ENCODE data around the gene FAT1. TPM values are rescaled to one million over a fixed set of nuclear protein-coding genes. Genes with fewer than 3 reads are reported as not detected.
A peak's percentile ranks its signal among the peaks of the same experiment; 100 is the strongest.

The FAT1 gene
- total RNA-seq, 4 donors from 2014 or later = 51.3 to 114 (median 72.2) TPM

DNA sequence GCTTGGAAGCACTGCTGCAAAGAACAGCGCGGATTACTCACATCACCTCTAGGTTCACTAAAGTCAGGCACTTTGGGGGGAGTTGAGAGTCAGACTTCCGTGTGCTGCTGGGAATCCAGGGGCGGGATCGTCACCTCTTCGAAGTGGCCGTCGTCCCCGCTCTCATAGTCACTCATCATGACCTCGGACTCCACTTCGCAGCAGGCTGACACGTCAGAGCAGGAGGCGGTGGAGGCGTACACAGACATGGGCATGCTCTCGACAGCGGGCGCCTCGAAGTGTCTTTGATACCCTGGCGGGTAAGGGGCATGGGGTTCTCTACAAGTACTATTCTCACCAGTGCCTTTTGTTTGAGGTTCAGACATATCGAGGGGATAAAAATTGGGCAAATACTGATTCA lies 135.2 kb downstream of the FAT1 start:
- TF ChIP-seq, protein P1, sequence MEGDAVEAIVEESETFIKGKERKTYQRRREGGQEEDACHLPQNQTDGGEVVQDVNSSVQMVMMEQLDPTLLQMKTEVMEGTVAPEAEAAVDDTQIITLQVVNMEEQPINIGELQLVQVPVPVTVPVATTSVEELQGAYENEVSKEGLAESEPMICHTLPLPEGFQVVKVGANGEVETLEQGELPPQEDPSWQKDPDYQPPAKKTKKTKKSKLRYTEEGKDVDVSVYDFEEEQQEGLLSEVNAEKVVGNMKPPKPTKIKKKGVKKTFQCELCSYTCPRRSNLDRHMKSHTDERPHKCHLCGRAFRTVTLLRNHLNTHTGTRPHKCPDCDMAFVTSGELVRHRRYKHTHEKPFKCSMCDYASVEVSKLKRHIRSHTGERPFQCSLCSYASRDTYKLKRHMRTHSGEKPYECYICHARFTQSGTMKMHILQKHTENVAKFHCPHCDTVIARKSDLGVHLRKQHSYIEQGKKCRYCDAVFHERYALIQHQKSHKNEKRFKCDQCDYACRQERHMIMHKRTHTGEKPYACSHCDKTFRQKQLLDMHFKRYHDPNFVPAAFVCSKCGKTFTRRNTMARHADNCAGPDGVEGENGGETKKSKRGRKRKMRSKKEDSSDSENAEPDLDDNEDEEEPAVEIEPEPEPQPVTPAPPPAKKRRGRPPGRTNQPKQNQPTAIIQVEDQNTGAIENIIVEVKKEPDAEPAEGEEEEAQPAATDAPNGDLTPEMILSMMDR (IDR thresholded peaks at IDR 0.05) = no peak
- DNase-seq (ENCODE audit: low spot score in 2 of 2) = no peak
- 93 to 95% methylated on average over 20 of the region's 20 CpGs for WGBS, 2 donors
- no peak overlapping the region for H3K4me3 ChIP-seq (ENCODE audit: low read depth, poor library complexity, severe bottlenecking)
- intact Hi-C loops (cut with DNase I; ENCODE audit: low total_unique reads) = loop anchor here (5.0 kb wide), 1 partner anchor 291 kb away; no protein-coding TSS in a partner anchor

DNA sequence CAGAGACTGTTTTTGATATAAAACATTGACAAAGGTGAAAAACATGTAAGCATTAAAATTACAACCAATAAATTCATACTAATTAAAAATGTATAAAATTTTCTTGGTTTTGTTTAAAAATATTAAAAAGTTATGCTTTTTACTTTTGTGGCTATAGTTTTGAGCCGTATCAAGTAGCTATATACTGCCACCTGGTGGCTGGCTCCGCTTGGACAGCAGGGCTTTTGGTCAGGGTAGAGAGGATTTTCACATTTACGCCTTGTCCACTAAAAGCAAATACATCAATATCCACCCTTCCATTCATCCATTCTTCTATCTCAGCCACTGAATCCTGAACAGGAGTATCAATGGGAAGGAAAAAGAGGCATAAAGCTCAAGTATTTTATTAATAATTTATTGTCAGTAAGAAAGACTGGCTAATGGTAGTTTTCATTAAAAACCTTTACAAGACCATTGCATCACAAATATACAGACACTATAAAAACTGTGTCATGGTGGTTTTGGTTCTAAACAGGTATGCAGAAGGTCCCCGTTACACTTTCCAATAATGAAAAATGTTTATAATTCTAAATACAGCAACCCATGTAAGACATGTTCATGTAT lies 136.1 kb downstream of the FAT1 start:
- WGBS, 2 donors = 28 to 40% methylated on average over 4 of the region's 4 CpGs
- intact Hi-C loops (cut with DNase I; ENCODE audit: low total_unique reads) = loop anchor here (5.0 kb wide), 1 partner anchor 290 kb away; no protein-coding TSS in a partner anchor
- TF ChIP-seq POLR2A (IDR thresholded peaks at IDR 0.05) = no peak
- TF ChIP-seq, protein P1 (IDR thresholded peaks at IDR 0.05) = no peak
- H3K4me3 ChIP-seq (ENCODE audit: low read depth, poor library complexity, severe bottlenecking) = no peak overlapping the region
- peak; percentile 41 to 90 for DNase-seq (ENCODE audit: low spot score in 2 of 2)

DNA sequence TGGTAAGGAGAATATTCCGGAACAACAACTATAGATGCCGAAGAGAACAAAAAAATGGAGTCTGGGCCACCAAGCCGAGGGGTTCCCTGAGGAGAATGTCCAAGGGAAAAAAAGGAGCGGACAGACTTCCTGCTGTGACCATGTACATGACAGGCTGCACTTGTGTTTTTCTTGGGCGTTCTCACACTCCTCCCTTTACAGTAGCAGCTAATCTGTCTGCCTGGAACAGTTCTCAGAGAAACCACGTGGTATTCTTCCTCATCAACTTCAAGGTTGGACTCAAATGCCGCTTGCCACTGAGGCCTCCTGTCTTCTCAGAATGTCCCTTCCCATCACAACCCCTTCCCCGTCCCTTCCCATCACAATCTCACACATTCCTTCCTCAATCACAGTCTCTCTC lies 137.5 kb downstream of the FAT1 start:
- TF ChIP-seq, protein P1 (IDR thresholded peaks at IDR 0.05) = no peak
- TF ChIP-seq POLR2A (IDR thresholded peaks at IDR 0.05) = no peak
- 83 to 84% methylated on average over 8 of the region's 8 CpGs for WGBS, 2 donors
- intact Hi-C loops (cut with DNase I; ENCODE audit: low total_unique reads) = loop anchor here (5.0 kb wide), 1 partner anchor 289 kb away; no protein-coding TSS in a partner anchor
- no peak overlapping the region for H3K4me3 ChIP-seq (ENCODE audit: low read depth, poor library complexity, severe bottlenecking)
- DNase-seq (ENCODE audit: low spot score in 2 of 2) = no peak

DNA sequence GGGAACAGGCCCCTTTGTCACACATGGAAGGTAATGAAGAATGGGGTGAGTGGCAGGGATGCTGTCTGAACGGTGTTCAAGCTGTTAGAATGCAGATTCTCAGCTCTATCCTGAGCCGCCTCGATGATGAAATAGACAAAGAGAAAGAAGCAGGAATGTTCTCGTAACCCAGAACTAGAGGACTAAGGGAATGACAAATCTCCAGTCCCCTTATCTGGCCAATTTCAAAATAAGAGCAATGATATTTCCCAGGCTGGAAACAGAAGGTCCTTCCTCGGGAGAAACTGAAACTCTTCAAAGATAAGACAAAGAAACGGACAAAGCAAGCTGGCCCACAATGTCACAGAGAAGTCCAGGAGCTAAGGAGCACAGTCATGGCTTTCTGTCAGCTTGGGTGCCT lies 138.7 kb downstream of the FAT1 start:
- no peak for TF ChIP-seq POLR2A (IDR thresholded peaks at IDR 0.05)
- TF ChIP-seq, protein P1 (IDR thresholded peaks at IDR 0.05) = no peak
- intact Hi-C loops (cut with DNase I; ENCODE audit: low total_unique reads) = loop anchor here (5.0 kb wide), 1 partner anchor 288 kb away; no protein-coding TSS in a partner anchor
- H3K4me3 ChIP-seq (ENCODE audit: low read depth, poor library complexity, severe bottlenecking) = no peak overlapping the region
- 88 to 89% methylated on average over 6 of the region's 6 CpGs for WGBS, 2 donors
- no peak for DNase-seq (ENCODE audit: low spot score in 2 of 2)

DNA sequence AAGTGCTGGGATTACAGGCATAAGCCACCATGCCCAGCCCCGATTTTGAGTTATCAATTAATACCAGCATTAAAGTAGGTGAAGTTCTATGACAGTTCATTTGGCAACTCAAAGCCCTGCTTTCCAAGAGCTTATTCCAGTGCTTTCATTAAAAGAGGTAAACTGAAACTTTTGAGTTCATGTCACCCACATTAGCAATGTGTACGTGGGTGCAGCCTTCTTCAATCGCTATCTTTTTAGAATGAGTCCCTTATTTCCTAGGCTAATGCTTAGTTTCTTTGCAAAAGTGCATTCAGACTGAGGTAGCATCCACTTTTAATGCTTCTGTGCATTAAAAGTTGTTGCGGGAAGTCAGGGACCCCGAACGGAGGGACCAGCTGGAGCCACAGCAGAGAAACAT lies 142.2 kb downstream of the FAT1 start:
- intact Hi-C loops (cut with DNase I; ENCODE audit: low total_unique reads) = no loop called here
- 95 to 98% methylated on average over 6 of the region's 6 CpGs for WGBS, 2 donors
- no peak for DNase-seq (ENCODE audit: low spot score in 2 of 2)
- TF ChIP-seq, protein P1 (IDR thresholded peaks at IDR 0.05) = no peak
- no peak for TF ChIP-seq POLR2A (IDR thresholded peaks at IDR 0.05)
- no peak overlapping the region for H3K4me3 ChIP-seq (ENCODE audit: low read depth, poor library complexity, severe bottlenecking)

DNA sequence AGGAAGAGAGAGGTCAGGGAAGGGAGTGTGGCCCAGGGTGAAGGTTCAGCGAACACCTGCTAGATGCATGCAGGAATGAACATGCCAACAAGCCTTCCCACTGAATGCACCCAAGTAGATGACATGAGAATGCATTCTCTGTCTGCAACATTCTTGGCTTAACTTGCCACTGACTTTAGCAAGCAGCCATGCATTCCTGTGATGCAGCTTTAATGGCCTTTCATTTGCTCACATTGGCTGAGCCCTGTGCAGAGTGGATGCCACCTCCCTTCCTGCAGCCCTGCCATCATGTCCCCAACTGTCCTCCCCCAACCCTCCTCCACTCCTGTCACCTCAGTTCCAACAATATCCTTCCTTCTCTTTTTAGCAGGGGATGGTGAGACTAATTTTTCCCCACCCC lies 143.0 kb downstream of the FAT1 start:
- intact Hi-C loops (cut with DNase I; ENCODE audit: low total_unique reads) = no loop called here
- TF ChIP-seq, protein P1 (IDR thresholded peaks at IDR 0.05) = no peak
- TF ChIP-seq POLR2A (IDR thresholded peaks at IDR 0.05) = no peak
- 77 to 86% methylated on average over 1 of the region's 1 CpG for WGBS, 2 donors
- no peak overlapping the region for H3K4me3 ChIP-seq (ENCODE audit: low read depth, poor library complexity, severe bottlenecking)
- no peak for DNase-seq (ENCODE audit: low spot score in 2 of 2)

All from lower leg skin (tissue), 4 donors.